Stimulated activated CD4-positive, alpha-beta T cell treated with anti-CD3 and anti-CD28 coated beads, Interleukin-1b, Interleukin-23, amount 100 ng/mL, for 48 hours (primary cell): Measurements from ENCODE around the gene DBH.

ENCODE experiments used
- DNase-seq: peaks from one replicate; pipeline ENCODE4 v3.0.0-alpha.2; 2020

Gene DBH

DNA sequence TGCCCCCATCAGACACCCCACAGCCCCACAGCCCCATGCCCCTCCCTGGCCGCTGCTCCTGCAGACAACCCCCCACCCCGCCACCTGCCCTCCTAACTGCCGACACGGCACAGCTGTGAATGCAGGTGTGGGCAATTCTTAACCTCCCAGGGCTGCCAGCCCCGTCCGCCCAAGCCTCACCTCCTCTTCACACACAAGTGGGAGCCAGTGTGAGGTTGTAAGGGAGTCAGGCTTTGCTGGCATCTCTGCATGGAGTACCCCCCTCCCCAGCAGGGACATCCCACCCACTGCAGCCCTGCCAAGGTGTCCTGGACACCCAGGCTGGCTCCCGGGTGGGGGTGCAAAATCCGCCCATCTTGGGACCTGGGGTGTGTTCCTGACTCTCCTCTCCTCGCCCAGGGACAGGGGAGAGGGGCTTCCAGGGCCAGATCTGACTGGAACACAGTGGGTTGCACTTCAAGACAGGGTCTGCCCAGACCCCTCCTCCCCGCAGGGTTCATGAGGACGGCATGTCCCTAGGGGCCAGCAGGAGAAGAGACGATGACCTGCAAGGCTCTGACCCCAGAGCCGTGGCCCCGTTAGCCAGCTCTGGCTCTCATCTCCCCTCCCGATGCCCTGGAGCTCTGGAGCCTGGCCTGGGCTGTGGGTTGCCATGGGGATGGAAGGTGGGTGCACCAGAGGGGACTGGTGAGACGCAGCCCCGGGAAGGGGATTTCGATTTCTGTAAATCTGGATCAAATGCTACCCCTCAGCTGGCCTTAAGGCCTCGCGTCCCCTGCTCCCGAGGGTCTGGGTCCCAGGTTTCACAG lies 67.6 kb downstream of the DBH start:
- no peak for DNase-seq

DNA sequence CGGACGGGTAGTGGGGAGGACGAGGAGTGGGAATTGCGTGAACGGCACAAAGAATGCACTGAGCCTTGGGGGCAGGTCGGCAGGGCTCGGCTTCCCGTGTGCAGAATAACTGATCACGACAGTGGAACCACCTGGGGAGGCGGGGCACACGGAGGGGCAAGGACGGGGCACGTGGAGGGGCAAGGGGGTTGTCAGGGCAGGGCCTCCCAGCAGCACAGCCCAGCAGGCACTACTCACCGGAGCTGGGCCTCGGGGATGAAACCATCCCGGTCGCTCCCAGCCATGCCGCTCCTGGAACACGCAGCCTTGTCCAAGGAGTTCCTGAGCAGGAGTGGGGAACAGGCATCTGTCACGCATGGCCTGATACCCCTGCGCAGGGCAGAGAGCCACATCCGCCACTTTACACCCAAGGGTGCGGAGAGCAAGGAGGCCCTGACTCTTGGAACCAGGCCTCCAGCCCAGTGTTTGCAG lies 68.6 kb downstream of the DBH start:
- DNase-seq, result no peak

GRCh38 chr9:133705576-133705975 lies 69.4 kb downstream of the DBH start:
- DNase-seq, result no peak

DNA sequence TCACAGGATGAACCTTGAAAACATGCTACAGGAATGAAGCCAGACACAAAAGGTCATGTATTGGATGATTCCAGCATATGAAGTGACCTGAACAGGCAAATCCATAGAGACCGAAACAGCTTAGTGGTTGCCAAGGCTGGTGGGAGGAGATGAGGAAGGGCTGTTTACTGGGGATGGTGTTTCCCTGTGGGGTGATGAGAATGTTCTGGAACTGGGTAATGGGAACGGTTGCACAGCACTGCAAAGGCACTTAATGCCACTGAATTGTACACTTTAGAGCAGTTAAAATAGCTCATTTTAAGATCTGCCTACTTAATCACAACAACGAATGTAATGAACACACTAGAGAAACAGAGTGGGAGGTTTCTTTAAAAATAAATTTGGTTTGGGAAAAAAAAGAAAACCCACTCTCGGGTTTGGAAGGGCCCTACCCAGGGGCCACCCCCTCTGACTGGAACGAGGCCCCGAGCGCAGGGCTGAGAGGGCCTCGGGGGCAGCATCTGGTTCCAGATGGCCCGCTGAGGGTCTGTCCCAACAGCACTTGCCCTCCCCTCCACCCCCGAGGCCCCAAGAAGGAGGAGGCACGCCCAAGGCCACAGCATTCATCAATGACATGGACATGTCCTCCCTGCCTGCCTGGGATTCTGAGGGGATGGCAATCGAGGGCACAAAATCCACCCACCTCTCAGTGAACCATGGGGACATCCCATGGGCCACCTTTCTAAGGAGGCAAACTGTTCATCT lies 70.3 kb downstream of the DBH start:
- no peak for DNase-seq

DNA sequence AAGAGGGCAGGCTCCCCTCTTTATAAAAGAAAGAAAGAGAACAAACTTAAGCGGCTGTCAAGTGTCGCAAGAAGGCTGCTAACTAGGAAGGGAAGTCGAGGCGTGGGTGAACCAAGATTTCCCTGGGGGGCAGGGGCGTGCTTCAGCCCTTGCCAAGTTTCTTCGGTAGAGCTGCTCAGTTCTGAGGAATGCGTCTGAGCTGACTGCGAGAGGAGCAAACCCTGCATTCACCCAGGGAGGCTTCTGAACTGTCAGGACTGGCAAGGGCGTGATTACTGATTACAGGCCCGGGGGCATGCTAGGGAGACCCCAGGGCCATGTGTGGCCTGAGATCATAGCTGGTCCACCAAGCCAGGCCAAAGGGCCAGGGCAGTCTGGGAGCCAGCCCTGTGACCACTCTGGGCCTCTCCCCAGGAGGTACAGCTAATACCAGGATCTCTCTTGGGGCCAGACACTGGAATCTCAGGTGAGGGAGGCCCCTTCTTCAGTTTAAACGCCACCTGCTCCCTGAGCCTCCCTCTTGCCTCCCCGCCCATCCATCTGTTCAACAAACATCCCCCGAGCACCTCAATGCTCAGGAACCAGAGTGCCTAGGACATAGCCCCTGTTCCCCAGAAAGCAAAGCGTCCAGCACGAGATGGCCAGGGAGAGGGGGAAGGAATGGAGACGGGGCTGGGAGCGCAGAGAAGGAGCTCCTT lies 71.1 kb downstream of the DBH start:
- no peak for DNase-seq

DNA sequence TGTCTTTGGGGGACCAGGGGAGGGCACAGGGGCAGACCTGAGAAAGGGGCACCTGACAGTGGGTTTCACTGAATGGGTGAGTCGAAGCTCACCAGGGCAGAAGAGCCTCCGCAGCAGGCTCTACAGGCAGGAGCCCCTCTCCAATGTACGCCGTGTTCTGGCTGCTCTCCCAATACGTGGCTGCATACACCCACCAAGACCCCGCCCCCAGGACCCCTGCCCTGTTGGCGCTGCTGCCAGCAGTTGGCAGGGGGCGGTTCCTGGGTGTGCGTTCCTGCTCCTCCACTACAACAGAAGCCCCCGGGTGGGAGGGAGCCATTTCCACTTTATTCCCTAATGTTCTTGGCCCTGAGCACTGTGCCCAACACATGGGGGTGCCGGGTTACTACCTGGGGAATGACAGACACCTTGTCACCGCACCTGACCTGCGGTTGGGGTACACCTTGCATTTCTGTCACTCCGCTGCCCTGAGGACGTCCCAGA lies 71.6 kb downstream of the DBH start:
- DNase-seq, result no peak

- DNase-seq, result no peak
Observed at GRCh38 chr9:133708246-133709014, 72.3 kb downstream of the DBH start.
